ENCODE data around the gene C11orf97. TPM values are rescaled to one million over a fixed set of nuclear protein-coding genes. Genes with fewer than 3 reads are reported as not detected.

Gene C11orf97
- total RNA-seq, 1 experiment from 2014 or later = not detected

DNA sequence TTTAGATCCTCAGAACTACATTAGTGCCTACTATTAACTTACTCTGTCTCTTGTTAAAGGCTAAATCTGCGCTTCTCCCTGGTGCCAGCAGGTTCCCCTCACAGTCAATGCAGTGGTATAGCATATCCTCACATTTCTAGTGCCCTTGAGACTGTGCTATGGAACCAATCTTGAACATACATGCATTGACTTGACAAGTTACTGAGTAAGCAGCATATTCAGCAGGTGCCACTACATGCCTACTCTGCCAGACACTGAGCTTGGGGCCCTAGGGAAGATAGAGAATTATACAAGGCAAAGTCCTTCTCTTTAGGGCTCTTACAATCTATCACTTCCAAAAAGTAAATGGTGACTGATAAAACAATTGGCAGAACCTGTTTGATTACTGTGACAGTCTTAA lies 34.6 kb downstream of the C11orf97 start:
- no peak overlapping the region for H3K27ac ChIP-seq (ENCODE audit: low read depth, low read length)
- ChIA-PET CTCF (no interaction called here), RAD21 (ENCODE audit: low non-redundant PET in 1 of 2, low total read pairs in 2 of 2, uncharacterized antibody in 2 of 2, unreplicated experiment in 2 of 2) (no interaction called here), POLR2A (no interaction called here)
- H3K9me2 ChIP-seq (ENCODE audit: insufficient read depth) = no peaks in the 10 kb centered on the region
- TF ChIP-seq, protein P1, sequence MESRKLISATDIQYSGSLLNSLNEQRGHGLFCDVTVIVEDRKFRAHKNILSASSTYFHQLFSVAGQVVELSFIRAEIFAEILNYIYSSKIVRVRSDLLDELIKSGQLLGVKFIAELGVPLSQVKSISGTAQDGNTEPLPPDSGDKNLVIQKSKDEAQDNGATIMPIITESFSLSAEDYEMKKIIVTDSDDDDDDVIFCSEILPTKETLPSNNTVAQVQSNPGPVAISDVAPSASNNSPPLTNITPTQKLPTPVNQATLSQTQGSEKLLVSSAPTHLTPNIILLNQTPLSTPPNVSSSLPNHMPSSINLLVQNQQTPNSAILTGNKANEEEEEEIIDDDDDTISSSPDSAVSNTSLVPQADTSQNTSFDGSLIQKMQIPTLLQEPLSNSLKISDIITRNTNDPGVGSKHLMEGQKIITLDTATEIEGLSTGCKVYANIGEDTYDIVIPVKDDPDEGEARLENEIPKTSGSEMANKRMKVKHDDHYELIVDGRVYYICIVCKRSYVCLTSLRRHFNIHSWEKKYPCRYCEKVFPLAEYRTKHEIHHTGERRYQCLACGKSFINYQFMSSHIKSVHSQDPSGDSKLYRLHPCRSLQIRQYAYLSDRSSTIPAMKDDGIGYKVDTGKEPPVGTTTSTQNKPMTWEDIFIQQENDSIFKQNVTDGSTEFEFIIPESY (IDR thresholded peaks at IDR 0.05; ENCODE audit: extremely low read depth, insufficient replicate concordance, low read length) = no peak
- TF ChIP-seq, protein P2, sequence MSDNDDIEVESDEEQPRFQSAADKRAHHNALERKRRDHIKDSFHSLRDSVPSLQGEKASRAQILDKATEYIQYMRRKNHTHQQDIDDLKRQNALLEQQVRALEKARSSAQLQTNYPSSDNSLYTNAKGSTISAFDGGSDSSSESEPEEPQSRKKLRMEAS (IDR thresholded peaks at IDR 0.05) = no peak
- no peak for TF ChIP-seq SIN3A (IDR thresholded peaks at IDR 0.05; ENCODE audit: low read depth)
- TF ChIP-seq ZFX (IDR thresholded peaks at IDR 0.05) = no peak
- no peak for TF ChIP-seq EGR1 (IDR thresholded peaks at IDR 0.05; ENCODE audit: low read depth)
- no peak for TF ChIP-seq SP1 (IDR thresholded peaks at IDR 0.05; ENCODE audit: low read depth)
- no peak for TF ChIP-seq RAD21 (IDR thresholded peaks at IDR 0.05; ENCODE audit: low read depth)
- TF ChIP-seq FOSL1 (IDR thresholded peaks at IDR 0.05; ENCODE audit: low read depth) = no peak
- TF ChIP-seq EZH2 (IDR thresholded peaks at IDR 0.05) = no peak
- no peak for TF ChIP-seq POLR2A (IDR thresholded peaks at IDR 0.05; ENCODE audit: borderline replicate concordance, extremely low read depth, insufficient read depth, insufficient read length)
- TF ChIP-seq JUND (IDR thresholded peaks at IDR 0.05) = no peak
- TF ChIP-seq, protein P3, sequence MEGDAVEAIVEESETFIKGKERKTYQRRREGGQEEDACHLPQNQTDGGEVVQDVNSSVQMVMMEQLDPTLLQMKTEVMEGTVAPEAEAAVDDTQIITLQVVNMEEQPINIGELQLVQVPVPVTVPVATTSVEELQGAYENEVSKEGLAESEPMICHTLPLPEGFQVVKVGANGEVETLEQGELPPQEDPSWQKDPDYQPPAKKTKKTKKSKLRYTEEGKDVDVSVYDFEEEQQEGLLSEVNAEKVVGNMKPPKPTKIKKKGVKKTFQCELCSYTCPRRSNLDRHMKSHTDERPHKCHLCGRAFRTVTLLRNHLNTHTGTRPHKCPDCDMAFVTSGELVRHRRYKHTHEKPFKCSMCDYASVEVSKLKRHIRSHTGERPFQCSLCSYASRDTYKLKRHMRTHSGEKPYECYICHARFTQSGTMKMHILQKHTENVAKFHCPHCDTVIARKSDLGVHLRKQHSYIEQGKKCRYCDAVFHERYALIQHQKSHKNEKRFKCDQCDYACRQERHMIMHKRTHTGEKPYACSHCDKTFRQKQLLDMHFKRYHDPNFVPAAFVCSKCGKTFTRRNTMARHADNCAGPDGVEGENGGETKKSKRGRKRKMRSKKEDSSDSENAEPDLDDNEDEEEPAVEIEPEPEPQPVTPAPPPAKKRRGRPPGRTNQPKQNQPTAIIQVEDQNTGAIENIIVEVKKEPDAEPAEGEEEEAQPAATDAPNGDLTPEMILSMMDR (IDR thresholded peaks at IDR 0.05 in 2 of 3, conservative IDR thresholded peaks at IDR 0.05 in 1 of 3; ENCODE audit: borderline replicate concordance in 1 of 3, insufficient read depth in 1 of 3, low read depth in 2 of 3, low read length in 2 of 3) = no peak
- TF ChIP-seq TCF7L2 (IDR thresholded peaks at IDR 0.05; ENCODE audit: borderline replicate concordance, extremely low read depth, insufficient read depth, insufficient read length) = no peak
- TF ChIP-seq EZH2phosphoT487 (IDR thresholded peaks at IDR 0.05; ENCODE audit: borderline replicate concordance) = no peak
- no peaks in the 10 kb centered on the region for H3K9me3 ChIP-seq (ENCODE audit: control insufficient read depth in 1 of 2, insufficient read depth in 1 of 2, low read depth in 1 of 2, low read length in 2 of 2)
- H3K36me3 ChIP-seq (ENCODE audit: control insufficient read depth in 1 of 2, insufficient read depth in 2 of 2, low read length in 2 of 2) = no peaks in the 10 kb centered on the region
- BruUV-seq (replicated peaks) = no TSS peak
- peaks cover 9% of the 10 kb centered on the region; the same call in 1 of the 2 replicates for H3K79me2 ChIP-seq (ENCODE audit: insufficient read depth, low read length)
- intact Hi-C loops (cut with micrococcal nuclease) = no loop called here
- no peaks in the 10 kb centered on the region for H3K27me3 ChIP-seq (ENCODE audit: insufficient read depth, low read length)
- H4K20me1 ChIP-seq (ENCODE audit: insufficient read depth) = no peaks in the 10 kb centered on the region
- peaks cover 8 to 20% of the 10 kb centered on the region in 2 experiments; a peak in 3 of 4 replicates for H3K4me1 ChIP-seq (ENCODE audit: control insufficient read depth in 1 of 2, insufficient read depth in 2 of 2, low read length in 2 of 2)
- no peak overlapping the region for H3K9ac ChIP-seq (ENCODE audit: low read length)
- no peak for ATAC-seq
- no peak overlapping the region for H3K4me2 ChIP-seq (ENCODE audit: low read length)
- no peak for DNase-seq (ENCODE audit: low read depth, low spot score)
- no peak overlapping the region for H3K4me3 ChIP-seq (replicated peaks in 1 of 2; ENCODE audit: low read depth in 1 of 2, low read length in 2 of 2)
- H2AFZ ChIP-seq (ENCODE audit: low read depth, low read length, poor library complexity, severe bottlenecking) = no peak overlapping the region

All from HCT116 (cell line).